ENCODE measurements around the gene FAM117A. TPM values are rescaled to one million over a fixed set of nuclear protein-coding genes. Genes with fewer than 3 reads are reported as not detected.

FAM117A gene
- total RNA-seq, 1 experiment from 2014 or later = 10.1 TPM

DNA sequence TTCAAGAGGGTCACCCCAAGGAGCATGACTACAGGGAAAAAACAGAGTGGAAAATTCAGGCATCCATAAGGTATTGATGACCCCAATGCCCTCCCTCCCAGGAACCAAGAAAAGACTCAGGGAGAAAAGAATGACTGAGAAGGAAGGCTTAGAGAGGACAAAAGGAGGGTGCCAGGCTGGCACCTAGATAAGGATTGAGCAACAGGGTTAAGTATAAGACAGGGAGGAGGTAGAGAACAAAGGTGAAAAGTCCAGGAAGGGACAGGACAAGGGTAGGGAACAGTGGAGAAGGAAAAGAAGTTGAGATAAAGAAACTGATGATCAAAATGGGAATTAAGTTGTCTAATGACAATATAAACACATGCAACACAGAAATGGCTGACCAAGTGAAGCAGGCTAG, 58.7 kb downstream of the FAM117A start:
- peaks cover 52% of the 10 kb centered on the region for H3K36me3 ChIP-seq (ENCODE audit: insufficient read depth, low read length, poor library complexity, severe bottlenecking)
- no peak overlapping the region for H3K27ac ChIP-seq (ENCODE audit: low read depth, low read length, poor library complexity, severe bottlenecking)
- ChIA-PET CTCF (no interaction called here), POLR2A (ENCODE audit: low non-redundant PET) (no interaction called here)
- no peaks in the 10 kb centered on the region for H3K27me3 ChIP-seq (replicated peaks; ENCODE audit: insufficient read depth, low read depth, low read length, poor library complexity)
- DNase-seq (ENCODE audit: low spot score) = no peak
- peaks cover 8% of the 10 kb centered on the region for H3K4me1 ChIP-seq (ENCODE audit: insufficient read depth, low read length, poor library complexity, severe bottlenecking)
- BruUV-seq (replicated peaks) = no TSS peak
- TF ChIP-seq, protein P1, sequence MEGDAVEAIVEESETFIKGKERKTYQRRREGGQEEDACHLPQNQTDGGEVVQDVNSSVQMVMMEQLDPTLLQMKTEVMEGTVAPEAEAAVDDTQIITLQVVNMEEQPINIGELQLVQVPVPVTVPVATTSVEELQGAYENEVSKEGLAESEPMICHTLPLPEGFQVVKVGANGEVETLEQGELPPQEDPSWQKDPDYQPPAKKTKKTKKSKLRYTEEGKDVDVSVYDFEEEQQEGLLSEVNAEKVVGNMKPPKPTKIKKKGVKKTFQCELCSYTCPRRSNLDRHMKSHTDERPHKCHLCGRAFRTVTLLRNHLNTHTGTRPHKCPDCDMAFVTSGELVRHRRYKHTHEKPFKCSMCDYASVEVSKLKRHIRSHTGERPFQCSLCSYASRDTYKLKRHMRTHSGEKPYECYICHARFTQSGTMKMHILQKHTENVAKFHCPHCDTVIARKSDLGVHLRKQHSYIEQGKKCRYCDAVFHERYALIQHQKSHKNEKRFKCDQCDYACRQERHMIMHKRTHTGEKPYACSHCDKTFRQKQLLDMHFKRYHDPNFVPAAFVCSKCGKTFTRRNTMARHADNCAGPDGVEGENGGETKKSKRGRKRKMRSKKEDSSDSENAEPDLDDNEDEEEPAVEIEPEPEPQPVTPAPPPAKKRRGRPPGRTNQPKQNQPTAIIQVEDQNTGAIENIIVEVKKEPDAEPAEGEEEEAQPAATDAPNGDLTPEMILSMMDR (conservative IDR thresholded peaks at IDR 0.05; ENCODE audit: low read depth, low read length) = no peak
- TF ChIP-seq EZH2 (IDR thresholded peaks at IDR 0.05; ENCODE audit: borderline replicate concordance, low read depth, low read length, poor library complexity, severe bottlenecking) = no peak
- H3K4me3 ChIP-seq (ENCODE audit: low read depth, low read length, poor library complexity, severe bottlenecking) = no peak overlapping the region
- intact Hi-C loops (cut with micrococcal nuclease; ENCODE audit: unreplicated experiment) = loop anchor here (5.0 kb wide), 1 partner anchor 147 kb away; no protein-coding TSS in a partner anchor
- H3K9me3 ChIP-seq (ENCODE audit: low read depth, low read length, poor library complexity, severe bottlenecking) = no peaks in the 10 kb centered on the region

DNA sequence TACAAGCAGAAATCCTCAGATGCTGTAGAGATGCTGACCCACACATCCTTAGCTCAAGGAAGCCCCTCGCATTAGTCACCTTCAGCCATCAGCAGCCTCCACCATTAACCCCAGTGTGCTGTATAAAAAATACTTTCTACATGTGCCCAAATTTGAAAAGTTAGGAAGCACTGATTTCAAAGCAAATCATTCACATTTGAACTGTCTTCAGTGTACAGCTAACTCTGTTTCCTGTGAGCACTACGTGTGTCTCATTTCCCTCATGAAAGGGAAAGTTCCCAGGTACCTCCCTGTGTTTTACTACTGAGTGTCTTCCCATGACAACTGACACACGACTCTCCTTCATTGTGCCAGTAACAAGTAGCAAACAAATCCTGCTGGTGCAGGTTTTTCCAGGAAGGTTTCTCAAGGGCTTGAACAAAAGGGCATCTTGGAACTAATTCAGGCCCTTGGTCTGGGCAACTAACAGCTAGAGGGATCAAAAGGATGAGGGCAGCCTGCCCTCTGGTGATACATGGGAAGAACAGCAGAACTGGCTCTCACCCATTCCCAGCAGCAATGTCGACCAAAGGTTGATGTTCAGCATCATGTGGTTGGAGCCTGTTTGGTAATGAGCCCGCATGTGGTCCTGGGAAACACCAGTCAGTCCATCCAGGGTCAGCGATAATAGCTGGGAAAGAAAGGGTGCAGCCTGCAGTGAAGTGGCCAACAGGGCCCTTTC, 60.2 kb downstream of the FAM117A start:
- BruUV-seq (replicated peaks) = no TSS peak
- Histone ChIP-seq H3K36me3 (ENCODE audit: insufficient read depth, low read length, poor library complexity, severe bottlenecking) (peaks cover 52% of the 10 kb centered on the region), H3K4me1 (ENCODE audit: insufficient read depth, low read length, poor library complexity, severe bottlenecking) (peaks cover 8% of the 10 kb centered on the region), H3K9me3 (ENCODE audit: low read depth, low read length, poor library complexity, severe bottlenecking) (no peaks in the 10 kb centered on the region), H3K4me3 (ENCODE audit: low read depth, low read length, poor library complexity, severe bottlenecking) (no peak overlapping the region), H3K27ac (ENCODE audit: low read depth, low read length, poor library complexity, severe bottlenecking) (no peak overlapping the region), H3K27me3 (replicated peaks; ENCODE audit: insufficient read depth, low read depth, low read length, poor library complexity) (no peaks in the 10 kb centered on the region)
- DNase-seq (ENCODE audit: low spot score) = peak; percentile 34
- intact Hi-C loops (cut with micrococcal nuclease; ENCODE audit: unreplicated experiment) = no loop called here
- ChIA-PET CTCF (no interaction called here), POLR2A (ENCODE audit: low non-redundant PET) (no interaction called here)
- TF ChIP-seq, protein P1 (conservative IDR thresholded peaks at IDR 0.05; ENCODE audit: low read depth, low read length) = peak; percentile 47
- TF ChIP-seq EZH2 (IDR thresholded peaks at IDR 0.05; ENCODE audit: borderline replicate concordance, low read depth, low read length, poor library complexity, severe bottlenecking) = no peak

DNA sequence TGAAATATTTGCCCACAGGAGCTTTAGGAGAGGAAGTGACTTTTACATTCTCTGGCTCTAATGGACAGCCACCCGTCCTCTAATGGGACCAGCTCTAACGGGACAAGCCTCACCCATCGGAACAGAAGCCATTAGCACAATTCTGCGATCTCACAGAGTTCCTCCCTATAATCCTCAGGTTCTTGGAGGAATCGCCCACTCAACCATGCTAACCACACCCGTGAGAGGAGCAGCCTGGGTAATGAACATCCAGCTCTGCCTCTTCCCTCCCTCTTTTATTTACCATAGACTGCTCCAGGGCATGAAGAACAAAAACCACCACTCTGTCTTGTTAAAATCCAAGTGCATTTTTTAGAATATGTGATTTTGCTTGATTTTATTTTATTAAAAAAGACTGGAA, 63.0 kb downstream of the FAM117A start:
- peaks cover 52% of the 10 kb centered on the region for H3K36me3 ChIP-seq (ENCODE audit: insufficient read depth, low read length, poor library complexity, severe bottlenecking)
- H3K4me3 ChIP-seq (ENCODE audit: low read depth, low read length, poor library complexity, severe bottlenecking) = no peak overlapping the region
- ChIA-PET POLR2A (ENCODE audit: low non-redundant PET) (no interaction called here), CTCF (interaction anchor here (0.7 kb wide), 1 partner anchor 144 kb away, joined by 3 read pairs; no protein-coding TSS in a partner anchor)
- no peak overlapping the region for H3K27ac ChIP-seq (ENCODE audit: low read depth, low read length, poor library complexity, severe bottlenecking)
- BruUV-seq (replicated peaks) = no TSS peak
- no peaks in the 10 kb centered on the region for H3K27me3 ChIP-seq (replicated peaks; ENCODE audit: insufficient read depth, low read depth, low read length, poor library complexity)
- TF ChIP-seq, protein P1 (conservative IDR thresholded peaks at IDR 0.05; ENCODE audit: low read depth, low read length) = no peak
- no peak for TF ChIP-seq EZH2 (IDR thresholded peaks at IDR 0.05; ENCODE audit: borderline replicate concordance, low read depth, low read length, poor library complexity, severe bottlenecking)
- intact Hi-C loops (cut with micrococcal nuclease; ENCODE audit: unreplicated experiment) = no loop called here
- no peak for DNase-seq (ENCODE audit: low spot score)
- no peaks in the 10 kb centered on the region for H3K9me3 ChIP-seq (ENCODE audit: low read depth, low read length, poor library complexity, severe bottlenecking)
- no peaks in the 10 kb centered on the region for H3K4me1 ChIP-seq (ENCODE audit: insufficient read depth, low read length, poor library complexity, severe bottlenecking)
